GM21360 (cell line): ENCODE results near the gene TMEM179.

Experiments
- ATAC-seq: cut with Tn5 transposase; IDR thresholded peaks from one replicate; pipeline ENCODE4 v1.9.1; 2021; ENCODE audit warnings: mild to moderate bottlenecking, moderate library complexity; ENCODE audit not compliant: unreplicated experiment

The TMEM179 gene

DNA sequence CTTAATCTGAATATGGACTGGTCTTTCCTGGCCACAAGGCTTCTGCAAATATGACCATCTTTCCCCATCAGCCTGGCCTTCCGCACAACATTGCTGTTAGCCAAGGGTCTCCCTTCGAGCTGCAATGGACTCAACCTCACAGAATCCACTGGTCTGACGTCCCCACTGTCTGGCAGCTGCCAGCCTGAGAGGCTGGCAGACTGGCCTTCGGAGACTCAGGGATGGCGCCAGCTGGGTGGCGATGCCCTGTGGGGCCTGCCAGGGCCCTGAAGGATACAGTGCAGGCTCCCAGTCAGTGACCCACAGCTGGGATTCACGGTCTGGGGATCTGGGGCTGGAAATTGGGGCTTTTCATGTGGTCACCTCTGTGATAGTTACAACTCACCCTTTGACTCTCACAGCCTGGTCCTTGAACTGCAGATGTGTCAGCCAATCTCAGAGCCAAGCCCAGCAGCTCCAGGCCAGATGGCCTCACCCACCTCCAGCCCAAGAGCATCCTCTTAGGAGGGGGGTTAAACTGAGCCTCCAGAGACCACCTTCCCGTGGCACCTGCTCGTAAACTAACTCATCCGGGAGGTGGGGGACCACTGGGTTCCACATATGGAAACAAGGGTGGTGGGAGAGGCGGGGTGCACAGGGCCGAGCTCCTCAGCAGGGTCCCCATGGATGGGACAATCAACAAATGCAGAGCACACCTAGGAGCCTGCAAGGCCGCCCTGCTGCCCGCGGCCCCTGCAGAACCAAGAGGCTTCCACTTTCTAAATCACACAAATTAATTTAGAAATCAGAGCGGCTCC, 46.1 kb downstream of the TMEM179 start:
- no peak for ATAC-seq

DNA sequence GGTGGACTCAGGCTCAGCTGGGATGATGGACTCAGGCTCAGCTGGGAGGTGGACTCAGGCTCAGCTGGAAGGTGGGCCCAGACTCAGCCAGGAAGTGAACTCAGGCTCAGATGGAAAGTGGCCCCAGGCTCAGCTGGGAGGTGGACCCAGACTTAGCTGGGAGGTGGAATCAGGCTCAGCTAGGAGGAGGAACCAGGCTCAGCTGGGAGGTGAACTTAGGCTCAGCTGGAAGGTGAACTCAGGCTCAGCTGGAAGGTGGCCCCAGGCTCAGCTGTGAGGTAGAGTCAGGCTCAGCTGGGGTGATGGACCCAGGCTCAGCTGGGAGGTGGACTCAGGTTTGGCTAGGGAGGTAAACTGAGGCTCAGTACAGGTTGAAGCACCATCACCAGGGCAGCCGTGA, 46.8 kb downstream of the TMEM179 start:
- no peak for ATAC-seq

DNA sequence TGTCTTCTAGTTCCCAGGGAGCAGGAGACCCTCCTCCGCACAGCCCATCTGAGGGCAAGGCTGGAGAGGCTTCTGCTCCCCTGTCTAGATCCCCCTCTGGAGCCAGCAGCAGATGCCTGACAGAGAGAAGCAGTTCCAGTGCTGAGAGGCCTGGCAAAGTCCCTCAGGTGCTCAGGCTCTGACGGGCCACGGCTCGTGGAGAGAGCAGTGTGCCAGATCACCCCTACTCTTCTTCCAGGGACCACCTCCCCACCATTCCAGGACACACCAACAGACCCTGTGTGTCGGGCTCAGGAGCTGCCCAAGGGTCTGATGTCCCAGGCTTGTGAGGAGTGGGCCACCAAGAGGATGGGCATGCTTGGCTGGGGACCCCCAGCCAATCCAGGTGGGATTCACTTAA, 47.5 kb downstream of the TMEM179 start:
- ATAC-seq = no peak

DNA sequence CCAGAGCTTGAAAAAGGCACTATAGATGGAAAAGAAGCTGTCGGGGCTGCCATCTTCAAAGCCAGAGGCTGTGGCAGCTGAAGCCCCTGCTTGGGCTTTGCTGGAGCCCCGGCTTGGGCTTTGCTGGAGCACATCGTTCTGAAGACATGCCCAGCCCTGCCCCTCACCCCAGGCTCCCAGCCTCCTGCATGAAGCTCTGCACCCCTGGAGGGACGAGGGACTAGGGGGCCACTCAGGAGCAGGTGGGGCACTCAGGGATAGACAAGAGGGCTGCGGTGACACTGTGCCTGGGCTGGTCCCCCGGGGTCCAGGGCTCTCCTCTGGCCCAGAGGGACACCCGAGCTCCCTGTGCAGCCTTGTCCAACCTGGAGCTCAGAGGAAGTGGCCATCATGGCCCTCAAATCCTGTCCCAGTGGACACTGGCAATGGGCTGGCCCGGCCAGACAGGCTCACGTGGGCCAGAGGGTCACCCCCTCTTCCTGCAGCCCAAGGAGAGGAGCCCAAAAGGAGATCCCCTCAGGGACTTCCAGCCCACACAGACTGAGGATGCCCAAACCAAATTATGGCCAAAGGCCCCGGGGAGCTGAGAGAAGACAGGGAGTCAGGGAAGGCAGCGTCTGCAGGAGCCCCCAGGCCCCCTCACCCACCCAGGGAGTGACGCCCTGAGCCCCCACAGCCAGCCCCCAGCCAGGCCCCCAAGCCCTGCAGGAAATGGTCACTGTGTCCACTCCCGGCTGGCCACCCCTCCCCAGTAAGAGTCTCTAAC, 48.1 kb downstream of the TMEM179 start:
- ATAC-seq = no peak

DNA sequence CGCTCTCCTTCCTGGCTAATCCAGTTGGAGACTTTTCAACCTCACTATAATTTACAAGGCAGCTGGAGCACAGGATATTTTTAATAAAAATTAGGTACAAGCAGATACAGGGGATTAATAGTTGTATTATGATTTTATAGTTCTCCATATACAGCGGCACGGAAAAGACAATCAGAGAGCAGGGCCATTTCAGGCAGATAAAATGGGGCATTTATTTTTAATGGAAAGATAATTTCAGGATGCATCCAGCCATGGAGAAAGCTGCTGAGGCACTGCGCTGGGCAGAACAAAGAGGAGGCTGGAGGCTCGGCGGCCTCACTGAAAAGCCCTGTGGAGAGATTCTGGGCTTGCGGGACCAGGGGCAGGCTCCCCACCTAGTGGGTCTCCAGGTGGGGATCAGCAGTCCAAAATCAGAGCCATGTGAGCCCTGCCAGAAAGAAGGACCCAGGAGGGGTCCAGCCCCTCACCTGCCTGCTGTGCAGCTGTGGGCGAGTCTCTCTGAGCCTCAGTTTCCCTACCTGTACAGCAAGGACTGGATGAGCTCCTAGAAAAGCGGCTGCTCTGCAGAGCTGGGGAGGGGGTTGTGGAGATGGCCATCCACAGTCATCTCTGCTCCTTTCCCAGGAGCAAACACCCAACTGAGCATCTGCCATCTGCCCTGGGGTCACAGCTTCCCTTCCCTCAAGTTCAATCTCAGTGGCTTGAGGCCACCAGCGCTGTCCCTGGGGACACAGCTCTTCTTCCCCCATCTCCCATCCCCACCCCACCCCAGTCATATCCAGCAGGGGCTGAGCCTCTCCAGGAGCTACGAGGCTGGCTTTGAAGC, 48.9 kb downstream of the TMEM179 start:
- no peak for ATAC-seq

DNA sequence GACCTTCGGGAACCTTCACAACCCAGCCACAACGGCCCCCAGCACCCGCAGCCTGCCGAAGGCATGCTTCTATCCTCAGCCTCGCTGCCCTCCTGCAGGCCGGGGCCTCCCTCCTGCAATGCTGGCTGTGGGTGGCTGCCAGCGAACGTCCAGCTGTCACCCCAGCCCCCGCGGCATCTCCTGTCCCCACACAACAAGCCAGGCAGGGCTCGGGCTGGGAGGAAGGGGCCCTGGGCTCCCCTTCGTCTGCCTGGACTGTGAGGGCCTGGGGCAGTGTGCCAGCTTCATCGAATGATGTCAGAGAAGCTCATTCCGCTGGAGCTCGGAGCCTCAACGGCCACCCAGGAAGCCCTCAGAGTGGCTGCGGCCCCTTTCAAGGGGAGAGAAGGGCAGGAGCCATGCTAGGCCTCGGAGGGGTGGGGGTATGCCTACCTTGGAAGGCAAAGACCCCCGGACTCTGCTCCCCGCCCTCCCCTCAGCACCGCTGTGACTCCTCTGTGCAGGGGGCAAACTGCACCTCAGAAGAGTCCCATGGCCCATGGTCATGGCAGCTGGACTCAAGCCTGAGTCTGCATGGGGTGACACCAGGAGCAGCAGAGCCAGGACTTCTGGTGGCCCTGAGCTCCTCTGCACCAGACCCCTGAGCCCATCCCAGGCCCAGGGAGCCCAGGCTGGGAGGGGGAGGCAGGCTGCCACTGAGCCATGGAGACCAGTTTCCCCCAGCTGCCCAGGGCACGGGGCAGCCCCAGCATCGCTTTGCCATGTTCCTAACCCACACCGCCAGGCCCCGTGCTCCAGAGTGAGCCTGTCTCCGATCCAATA, 49.8 kb downstream of the TMEM179 start:
- ATAC-seq = no peak

DNA sequence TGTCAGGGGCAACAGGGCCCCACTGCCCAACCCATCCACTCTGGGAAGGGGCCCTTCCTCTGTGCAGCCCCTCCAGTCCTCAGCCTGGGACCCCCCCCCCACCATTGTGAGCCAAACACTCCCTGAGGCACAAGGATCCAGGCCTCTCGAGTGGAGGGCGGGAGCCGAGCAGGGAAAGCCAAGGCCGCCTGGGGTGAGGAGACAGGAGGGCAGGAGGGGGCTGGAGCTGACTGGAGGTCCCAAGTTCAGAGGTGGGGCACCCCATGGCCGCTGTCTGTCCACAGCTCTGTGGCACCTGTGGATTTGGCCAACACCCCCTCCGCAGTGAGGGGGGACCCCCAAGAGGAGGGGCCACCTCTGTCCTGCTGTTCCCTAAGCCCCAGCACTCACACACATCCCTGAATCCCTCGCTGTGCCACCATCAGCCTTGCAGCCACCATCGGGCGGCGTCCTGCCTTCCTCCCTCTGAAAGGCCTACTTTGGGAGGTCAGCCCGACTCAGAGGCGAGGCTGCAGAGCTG, 50.4 kb downstream of the TMEM179 start:
- ATAC-seq = no peak

DNA sequence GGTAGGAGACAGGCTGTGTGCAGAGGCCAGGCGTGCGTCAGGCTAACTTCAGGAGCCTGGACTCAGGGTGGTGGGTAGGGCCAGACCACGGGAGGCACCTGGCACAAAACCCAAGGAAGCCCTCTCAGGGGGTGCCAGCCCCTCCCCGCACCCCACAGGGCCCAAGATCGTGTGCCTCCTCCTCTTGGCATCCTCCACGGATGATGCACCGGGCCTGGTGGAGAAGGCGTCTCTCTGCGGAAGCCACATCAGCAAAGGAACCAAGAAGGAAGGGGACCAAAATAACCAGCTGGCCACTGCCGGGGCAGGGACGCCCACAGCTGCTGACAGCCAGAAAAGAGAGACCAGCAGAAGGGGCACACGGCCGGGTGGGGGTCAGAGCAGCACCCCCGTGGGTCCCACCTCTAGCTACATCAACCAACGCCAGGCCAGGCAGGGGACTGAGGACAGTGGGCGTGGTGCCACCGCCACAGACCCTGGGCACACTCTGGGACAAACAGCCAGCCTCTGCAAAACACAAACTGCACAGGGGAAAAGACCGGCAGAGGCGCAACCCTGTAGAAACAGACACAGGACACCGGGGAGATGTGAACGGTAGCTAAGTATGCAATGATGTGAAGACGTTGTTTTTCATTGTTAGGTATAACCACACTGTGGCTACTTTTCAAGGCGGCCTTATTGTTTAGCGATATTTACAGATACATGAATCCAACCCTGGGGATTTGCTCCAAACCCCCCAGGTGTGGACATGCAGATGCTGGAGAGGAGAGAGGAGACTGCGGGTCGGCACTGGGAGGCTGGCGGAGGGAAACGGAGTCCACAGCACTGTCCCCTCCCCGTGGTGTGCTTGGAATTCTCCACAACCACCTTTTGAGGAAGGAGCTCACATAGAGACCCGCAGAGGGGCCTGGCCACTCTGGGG, 51.1 kb downstream of the TMEM179 start:
- ATAC-seq = no peak

DNA sequence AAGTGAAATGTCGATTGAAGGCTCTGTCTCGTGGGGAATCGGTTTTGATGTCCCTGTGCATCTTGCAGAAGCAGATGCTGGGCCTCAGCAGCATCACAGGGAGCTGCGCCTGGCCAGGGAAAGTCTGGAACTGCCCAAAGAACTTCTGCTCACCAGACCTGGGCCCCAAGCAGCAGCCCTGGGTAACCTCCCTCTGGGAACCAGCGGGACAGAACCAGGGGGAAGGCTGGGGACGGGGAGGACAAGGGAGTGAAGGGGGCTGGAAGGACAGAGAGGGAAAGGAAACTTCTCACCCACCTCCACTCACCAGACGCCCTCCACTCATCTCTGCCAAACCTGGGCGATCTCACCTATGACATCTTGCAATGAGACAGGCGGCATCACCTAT, 51.8 kb downstream of the TMEM179 start:
- no peak for ATAC-seq

DNA sequence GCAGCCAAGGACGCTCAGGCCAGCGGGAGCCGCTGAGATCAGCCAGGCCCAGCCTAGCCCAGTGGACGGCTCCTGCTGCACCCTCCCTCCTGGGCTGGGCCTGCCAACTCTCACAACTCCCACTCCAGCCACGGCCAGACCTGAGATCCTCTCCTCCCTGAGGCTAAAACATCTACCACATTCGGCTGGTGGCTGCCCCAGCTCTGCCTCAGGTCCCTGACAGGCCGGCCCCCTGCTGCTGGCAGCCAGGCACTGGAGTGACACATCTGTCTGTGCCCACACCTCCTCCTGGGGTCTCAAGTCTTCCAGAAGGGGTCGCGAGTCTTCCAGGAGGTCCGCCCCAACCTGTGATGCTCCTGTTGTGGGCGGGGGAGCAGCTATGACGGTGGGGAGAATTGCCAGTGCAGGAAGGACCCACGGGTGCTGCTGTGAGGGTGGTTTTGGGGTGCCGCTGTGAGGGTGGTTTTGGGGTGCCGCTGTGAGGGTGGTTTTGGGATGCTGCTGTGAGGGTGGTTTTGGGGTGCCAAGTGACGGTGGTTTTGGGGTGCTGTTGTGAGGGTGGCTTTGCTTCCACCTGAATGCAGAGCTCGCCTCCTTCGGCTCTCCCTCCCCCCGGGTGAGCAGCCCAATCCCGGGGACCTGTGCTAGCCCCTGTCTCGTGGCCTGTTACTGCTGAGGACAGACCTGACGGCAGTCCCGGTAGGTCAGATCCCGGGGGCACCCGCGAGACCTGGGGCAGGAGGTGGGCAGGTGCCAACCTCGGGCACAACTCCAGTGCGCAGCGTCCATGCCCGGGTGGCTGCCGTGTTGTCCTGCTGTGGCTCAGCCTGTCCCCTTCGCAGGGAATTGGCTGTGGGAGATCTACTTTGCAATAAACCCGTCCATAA, 52.5 kb downstream of the TMEM179 start:
- no peak for ATAC-seq

DNA sequence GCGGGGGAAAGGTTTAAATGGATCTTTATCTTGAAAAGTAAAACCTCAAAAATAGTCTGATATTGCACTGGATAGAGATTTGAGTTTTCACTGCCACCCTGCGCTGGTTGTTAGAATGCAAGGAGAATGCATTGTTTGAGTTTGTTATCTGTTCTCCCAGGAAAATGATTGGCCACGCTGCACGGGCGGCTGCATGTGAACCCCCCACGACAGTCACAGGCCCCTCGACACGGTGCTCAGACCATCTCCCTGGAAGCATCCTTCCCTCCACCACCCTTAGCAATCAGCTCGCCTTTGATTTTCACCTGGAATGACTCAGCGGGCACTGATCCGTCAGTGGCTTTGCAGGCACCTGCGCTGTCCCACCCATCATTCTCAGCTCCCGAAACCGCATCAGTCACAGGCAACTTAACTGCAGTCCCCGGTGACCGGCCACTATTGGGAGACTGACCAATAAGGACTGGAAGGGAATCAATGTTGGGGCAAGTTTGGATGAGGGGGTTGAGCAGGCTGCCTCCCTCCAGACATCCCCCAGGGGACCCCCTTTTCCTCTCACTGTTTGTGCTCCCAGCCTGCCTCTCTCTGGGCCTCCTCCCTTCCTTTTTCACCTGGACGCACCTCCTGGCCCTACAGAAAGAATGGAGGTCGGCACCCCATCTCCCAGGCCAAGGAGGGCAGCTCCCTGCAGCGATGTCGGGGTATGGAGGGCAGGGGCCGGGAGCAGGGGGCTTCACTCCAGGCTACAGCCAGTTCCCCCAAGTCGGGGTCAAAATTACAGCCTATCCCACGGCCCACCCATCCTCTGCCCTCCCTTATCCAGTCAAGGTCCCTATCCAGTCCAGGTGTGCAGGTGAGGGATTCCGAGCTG, 53.5 kb downstream of the TMEM179 start:
- ATAC-seq = no peak

DNA sequence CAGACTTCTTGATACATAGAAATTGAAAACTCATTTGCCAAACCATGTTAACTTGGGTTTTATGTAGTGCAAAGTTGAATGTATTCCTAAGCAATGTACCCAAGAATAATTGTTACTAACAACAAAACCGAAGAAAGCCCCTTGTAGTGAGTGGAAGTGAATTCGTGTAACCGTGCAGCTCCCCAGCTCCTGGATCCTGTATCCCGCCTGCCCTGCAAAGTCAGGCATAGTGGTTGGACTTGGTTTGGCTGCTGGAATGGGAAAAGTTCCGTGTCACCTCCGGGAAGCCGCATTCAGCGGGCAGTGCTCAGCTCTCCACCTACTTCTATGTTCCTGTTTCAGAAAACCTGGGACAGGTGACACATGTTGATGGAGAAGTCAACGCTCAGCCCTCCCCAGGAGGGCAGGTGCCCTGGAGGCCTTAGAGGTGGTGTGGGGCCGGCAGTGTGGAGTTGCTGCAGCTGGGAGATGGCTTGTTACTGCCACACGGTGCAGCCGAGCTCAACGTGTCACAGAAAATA, 54.2 kb downstream of the TMEM179 start:
- ATAC-seq = no peak

DNA sequence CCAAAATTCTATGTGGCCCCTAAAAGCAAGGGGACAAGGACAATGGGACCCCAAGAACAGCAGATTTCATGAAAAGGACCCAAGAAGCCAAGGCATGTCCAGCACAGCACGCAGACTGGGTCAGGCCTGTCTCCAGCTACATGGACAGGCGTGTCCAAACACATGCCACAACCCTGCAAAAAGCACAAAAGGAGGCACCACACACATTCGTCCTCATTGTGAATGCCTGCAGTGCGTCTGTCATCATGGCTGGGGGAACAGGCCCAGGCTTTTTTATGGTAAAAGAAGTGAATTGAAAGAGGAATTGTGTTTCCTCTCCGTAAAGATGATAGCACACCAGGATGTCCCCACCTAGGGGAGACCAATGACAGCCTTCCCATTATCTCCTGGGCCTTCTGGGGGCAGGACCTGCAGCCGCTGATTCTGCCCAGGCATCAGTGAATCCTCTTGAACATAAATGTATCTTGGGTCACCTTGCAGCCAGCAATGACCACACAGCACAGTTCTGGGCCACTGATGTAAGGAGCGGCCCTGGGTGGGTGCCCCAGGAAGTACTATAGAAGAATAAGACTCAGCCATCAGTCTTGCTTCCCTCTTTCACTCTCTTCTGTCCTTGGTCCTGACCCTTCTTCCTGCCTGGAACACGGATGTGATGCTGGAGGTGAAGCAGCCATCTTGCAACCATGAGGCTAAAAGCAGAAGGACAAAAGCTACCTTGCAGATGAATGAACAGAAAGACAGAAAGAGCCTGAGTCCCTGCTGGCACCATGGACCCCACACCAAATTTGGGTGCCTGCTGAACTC, 54.8 kb downstream of the TMEM179 start:
- no peak for ATAC-seq

DNA sequence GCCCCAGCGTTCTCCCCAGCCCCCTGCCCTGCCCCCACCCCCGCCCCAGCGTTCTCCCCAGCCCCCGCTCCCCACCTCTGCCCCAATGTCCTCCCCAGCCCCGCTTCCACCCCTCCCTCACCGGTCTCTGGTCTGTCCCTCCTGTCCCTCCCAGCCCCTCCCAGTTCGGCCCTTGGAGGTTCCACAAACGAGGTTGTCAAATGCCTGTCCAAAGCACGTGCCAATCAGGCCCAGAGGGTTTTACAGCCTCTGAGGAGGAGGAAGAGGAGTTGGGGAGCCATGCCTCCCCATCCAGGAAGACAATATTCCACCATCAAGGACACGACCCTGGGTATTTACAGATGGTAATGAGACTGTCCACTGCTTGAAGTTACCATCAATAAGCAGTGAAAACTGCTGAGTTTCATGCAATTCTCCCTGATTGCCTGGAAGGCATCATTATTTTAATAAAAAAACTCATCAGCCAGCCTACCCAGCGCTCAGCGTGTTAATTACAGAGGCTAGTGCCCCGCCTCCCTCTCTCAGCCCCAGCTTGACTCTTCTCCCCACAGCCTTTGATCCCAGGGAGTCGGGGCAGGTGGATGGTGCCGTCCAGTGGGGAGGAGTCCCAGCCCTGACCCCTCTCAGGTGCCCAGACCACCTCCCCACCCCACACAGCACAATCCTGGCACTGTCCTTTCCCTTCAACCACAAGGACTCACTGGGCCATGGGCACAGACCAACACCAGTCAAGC, 55.6 kb downstream of the TMEM179 start:
- no peak for ATAC-seq

DNA sequence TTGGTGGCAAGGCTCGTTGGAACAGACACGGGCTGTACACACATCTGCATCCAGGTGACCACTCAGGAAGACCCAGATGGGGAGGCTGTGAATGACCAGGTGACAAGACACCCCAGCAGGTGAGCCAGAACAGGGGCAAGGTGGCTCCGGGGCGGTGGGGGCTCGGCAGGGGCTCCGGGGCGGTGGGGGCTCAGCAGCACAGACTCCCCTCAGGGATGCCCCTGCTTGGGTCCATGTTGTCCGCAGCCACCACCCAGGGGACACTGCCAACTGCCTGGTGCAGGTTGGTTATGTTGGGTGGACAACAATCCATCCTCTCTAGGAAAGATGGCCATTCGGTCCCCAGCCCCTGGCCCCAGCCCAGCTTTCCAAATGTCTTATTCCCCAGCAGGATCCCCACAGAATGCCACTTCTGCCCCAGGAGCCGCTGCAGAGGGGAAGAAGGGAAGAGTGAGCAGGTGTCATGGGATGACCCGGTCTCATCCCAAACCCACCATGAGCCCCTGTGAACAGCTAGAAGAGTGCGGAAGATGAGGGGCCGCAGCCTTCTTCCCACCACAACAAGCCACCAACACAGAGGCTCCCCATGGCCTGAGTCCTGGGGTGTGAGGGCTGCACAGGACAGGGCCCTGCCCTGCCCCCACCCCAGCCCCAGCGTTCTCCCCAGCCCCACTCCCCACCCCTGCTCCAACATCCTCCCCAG, 56.4 kb downstream of the TMEM179 start:
- no peak for ATAC-seq
